Ishikawa (cell line): Measurements from ENCODE around the gene EEF1AKMT3.

Experiments
- CEBPB ChIP-seq: IDR thresholded peaks from 2 replicates; pipeline ENCODE4 v1.6.1; 2012
- EP300 ChIP-seq: IDR thresholded peaks from 2 replicates; pipeline ENCODE4 v1.6.1; 2012; ENCODE audit warnings: borderline replicate concordance
- MAX ChIP-seq: IDR thresholded peaks from 2 replicates; pipeline ENCODE4 v1.6.1; 2012

GRCh38 chr12:57741844-57742738 is 30.3 kb upstream of the EEF1AKMT3 start:
- TF ChIP-seq EP300 (no peak), CEBPB (no peak), MAX (no peak)
